ENCODE measurements around the gene GFER.
A peak's percentile ranks its signal among the peaks of the same experiment; 100 is the strongest.

Gene GFER

DNA sequence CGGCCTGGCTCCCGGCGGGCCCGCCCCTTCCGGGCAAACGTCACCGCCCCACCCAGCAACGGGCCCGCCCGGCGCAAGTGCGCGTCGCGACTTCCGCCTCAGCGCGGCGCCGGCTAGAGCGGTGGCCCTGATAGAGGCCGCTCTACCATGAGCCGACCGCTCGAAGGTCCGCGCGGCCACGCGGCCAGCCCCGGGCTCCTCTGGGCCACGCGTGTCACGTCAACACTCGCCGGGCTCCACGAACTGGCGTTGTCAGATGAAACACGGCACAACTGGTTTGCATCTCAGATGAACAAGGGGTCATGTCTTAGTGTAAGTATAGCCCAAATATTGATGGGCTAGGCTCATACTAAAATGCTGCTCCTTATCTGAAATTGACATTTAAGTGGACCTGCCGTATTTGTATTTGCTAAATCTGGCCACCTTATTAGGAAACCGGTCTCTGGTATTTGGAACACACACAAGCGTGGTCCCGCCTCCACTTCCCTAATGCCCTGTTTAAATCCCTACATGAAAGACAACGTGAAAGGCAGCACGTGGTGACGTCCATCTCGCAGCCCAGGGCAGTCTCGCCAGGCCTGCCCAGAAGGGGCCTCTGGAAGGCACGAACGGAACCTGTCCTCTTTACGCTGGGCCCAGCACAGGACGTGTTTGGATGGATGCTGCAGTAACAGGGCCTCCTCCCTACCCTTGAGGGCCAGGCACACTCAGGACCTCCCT, 26.0 kb downstream of the GFER start, which contains the start of gene ZNF598 (continued):
- TF ChIP-seq, protein P1, sequence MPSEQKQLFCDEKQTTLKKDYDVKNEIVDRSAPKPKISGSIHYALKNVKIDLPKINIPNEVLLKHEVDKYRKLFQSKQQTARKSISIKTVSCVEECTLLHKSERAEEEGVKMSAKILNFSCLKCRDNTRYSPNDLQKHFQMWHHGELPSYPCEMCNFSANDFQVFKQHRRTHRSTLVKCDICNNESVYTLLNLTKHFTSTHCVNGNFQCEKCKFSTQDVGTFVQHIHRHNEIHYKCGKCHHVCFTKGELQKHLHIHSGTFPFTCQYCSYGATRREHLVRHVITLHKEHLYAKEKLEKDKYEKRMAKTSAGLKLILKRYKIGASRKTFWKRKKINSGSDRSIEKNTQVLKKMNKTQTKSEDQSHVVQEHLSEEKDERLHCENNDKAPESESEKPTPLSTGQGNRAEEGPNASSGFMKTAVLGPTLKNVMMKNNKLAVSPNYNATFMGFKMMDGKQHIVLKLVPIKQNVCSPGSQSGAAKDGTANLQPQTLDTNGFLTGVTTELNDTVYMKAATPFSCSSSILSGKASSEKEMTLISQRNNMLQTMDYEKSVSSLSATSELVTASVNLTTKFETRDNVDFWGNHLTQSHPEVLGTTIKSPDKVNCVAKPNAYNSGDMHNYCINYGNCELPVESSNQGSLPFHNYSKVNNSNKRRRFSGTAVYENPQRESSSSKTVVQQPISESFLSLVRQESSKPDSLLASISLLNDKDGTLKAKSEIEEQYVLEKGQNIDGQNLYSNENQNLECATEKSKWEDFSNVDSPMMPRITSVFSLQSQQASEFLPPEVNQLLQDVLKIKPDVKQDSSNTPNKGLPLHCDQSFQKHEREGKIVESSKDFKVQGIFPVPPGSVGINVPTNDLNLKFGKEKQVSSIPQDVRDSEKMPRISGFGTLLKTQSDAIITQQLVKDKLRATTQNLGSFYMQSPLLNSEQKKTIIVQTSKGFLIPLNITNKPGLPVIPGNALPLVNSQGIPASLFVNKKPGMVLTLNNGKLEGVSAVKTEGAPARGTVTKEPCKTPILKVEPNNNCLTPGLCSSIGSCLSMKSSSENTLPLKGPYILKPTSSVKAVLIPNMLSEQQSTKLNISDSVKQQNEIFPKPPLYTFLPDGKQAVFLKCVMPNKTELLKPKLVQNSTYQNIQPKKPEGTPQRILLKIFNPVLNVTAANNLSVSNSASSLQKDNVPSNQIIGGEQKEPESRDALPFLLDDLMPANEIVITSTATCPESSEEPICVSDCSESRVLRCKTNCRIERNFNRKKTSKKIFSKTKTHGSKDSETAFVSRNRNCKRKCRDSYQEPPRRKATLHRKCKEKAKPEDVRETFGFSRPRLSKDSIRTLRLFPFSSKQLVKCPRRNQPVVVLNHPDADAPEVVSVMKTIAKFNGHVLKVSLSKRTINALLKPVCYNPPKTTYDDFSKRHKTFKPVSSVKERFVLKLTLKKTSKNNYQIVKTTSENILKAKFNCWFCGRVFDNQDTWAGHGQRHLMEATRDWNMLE (tag by site-specific recombination; conservative IDR thresholded peaks at IDR 0.05; ENCODE audit: low read depth) = peak; percentile 72
- TF ChIP-seq, protein P2, sequence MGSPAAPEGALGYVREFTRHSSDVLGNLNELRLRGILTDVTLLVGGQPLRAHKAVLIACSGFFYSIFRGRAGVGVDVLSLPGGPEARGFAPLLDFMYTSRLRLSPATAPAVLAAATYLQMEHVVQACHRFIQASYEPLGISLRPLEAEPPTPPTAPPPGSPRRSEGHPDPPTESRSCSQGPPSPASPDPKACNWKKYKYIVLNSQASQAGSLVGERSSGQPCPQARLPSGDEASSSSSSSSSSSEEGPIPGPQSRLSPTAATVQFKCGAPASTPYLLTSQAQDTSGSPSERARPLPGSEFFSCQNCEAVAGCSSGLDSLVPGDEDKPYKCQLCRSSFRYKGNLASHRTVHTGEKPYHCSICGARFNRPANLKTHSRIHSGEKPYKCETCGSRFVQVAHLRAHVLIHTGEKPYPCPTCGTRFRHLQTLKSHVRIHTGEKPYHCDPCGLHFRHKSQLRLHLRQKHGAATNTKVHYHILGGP (tag by site-specific recombination; IDR thresholded peaks at IDR 0.05) = no peak
- TF ChIP-seq ZNF174 (tag by site-specific recombination; IDR thresholded peaks at IDR 0.05) (no peak), ZNF501 (tag by site-specific recombination; IDR thresholded peaks at IDR 0.05) (peak; percentile 61; the same call in 1 of the 2 replicates), ZNF600 (tag by site-specific recombination; IDR thresholded peaks at IDR 0.05) (no peak), ZNF701 (tag by site-specific recombination; IDR thresholded peaks at IDR 0.05) (no peak), ZNF426 (tag by site-specific recombination; IDR thresholded peaks at IDR 0.05) (no peak), SP3 (tag by site-specific recombination; IDR thresholded peaks at IDR 0.05) (peak; percentile 62), BCL11B (tag by site-specific recombination; IDR thresholded peaks at IDR 0.05; ENCODE audit: low read depth) (0 out of 2 replicates have a peak, but pooled peaks have one; percentile 12), ZNF660 (tag by site-specific recombination; IDR thresholded peaks at IDR 0.05) (peak; percentile 66), MZF1 (tag by site-specific recombination; IDR thresholded peaks at IDR 0.05; ENCODE audit: borderline replicate concordance) (peak; percentile 14; the same call in 1 of the 2 replicates), ZNF155 (tag by site-specific recombination; IDR thresholded peaks at IDR 0.05) (no peak), ZNF514 (tag by site-specific recombination; IDR thresholded peaks at IDR 0.05) (no peak), ZNF335 (tag by site-specific recombination; conservative IDR thresholded peaks at IDR 0.05) (peak; percentile 90), ZNF266 (tag by site-specific recombination; IDR thresholded peaks at IDR 0.05; ENCODE audit: low read depth) (no peak), ZNF248 (tag by site-specific recombination; IDR thresholded peaks at IDR 0.05) (no peak), ZNF654 (tag by site-specific recombination; IDR thresholded peaks at IDR 0.05; ENCODE audit: low read depth) (no peak), ZNF658 (tag by site-specific recombination; IDR thresholded peaks at IDR 0.05) (no peak), ZNF585B (tag by site-specific recombination; IDR thresholded peaks at IDR 0.05) (no peak)
- TF ChIP-seq, protein P3, sequence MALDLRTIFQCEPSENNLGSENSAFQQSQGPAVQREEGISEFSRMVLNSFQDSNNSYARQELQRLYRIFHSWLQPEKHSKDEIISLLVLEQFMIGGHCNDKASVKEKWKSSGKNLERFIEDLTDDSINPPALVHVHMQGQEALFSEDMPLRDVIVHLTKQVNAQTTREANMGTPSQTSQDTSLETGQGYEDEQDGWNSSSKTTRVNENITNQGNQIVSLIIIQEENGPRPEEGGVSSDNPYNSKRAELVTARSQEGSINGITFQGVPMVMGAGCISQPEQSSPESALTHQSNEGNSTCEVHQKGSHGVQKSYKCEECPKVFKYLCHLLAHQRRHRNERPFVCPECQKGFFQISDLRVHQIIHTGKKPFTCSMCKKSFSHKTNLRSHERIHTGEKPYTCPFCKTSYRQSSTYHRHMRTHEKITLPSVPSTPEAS (tag by site-specific recombination; IDR thresholded peaks at IDR 0.05) = no peak
- TF ChIP-seq, protein P4, sequence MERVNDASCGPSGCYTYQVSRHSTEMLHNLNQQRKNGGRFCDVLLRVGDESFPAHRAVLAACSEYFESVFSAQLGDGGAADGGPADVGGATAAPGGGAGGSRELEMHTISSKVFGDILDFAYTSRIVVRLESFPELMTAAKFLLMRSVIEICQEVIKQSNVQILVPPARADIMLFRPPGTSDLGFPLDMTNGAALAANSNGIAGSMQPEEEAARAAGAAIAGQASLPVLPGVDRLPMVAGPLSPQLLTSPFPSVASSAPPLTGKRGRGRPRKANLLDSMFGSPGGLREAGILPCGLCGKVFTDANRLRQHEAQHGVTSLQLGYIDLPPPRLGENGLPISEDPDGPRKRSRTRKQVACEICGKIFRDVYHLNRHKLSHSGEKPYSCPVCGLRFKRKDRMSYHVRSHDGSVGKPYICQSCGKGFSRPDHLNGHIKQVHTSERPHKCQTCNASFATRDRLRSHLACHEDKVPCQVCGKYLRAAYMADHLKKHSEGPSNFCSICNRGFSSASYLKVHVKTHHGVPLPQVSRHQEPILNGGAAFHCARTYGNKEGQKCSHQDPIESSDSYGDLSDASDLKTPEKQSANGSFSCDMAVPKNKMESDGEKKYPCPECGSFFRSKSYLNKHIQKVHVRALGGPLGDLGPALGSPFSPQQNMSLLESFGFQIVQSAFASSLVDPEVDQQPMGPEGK (tag by site-specific recombination; IDR thresholded peaks at IDR 0.05) = no peak
- TF ChIP-seq, protein P5, sequence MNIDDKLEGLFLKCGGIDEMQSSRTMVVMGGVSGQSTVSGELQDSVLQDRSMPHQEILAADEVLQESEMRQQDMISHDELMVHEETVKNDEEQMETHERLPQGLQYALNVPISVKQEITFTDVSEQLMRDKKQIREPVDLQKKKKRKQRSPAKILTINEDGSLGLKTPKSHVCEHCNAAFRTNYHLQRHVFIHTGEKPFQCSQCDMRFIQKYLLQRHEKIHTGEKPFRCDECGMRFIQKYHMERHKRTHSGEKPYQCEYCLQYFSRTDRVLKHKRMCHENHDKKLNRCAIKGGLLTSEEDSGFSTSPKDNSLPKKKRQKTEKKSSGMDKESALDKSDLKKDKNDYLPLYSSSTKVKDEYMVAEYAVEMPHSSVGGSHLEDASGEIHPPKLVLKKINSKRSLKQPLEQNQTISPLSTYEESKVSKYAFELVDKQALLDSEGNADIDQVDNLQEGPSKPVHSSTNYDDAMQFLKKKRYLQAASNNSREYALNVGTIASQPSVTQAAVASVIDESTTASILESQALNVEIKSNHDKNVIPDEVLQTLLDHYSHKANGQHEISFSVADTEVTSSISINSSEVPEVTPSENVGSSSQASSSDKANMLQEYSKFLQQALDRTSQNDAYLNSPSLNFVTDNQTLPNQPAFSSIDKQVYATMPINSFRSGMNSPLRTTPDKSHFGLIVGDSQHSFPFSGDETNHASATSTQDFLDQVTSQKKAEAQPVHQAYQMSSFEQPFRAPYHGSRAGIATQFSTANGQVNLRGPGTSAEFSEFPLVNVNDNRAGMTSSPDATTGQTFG (tag by site-specific recombination; IDR thresholded peaks at IDR 0.05; ENCODE audit: borderline replicate concordance) = no peak
- TF ChIP-seq, protein P6, sequence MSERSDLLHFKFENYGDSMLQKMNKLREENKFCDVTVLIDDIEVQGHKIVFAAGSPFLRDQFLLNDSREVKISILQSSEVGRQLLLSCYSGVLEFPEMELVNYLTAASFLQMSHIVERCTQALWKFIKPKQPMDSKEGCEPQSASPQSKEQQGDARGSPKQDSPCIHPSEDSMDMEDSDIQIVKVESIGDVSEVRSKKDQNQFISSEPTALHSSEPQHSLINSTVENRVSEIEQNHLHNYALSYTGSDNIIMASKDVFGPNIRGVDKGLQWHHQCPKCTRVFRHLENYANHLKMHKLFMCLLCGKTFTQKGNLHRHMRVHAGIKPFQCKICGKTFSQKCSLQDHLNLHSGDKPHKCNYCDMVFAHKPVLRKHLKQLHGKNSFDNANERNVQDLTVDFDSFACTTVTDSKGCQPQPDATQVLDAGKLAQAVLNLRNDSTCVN (tag by site-specific recombination; optimal IDR thresholded peaks at IDR 0.05) = peak; percentile 85
- TF ChIP-seq, protein P7, sequence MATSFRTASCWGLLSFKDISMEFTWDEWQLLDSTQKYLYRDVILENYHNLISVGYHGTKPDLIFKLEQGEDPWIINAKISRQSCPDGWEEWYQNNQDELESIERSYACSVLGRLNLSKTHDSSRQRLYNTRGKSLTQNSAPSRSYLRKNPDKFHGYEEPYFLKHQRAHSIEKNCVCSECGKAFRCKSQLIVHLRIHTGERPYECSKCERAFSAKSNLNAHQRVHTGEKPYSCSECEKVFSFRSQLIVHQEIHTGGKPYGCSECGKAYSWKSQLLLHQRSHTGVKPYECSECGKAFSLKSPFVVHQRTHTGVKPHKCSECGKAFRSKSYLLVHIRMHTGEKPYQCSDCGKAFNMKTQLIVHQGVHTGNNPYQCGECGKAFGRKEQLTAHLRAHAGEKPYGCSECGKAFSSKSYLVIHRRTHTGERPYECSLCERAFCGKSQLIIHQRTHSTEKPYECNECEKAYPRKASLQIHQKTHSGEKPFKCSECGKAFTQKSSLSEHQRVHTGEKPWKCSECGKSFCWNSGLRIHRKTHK (tag by site-specific recombination; IDR thresholded peaks at IDR 0.05) = no peak
